Measurements from ENCODE around the gene LORICRIN.

LORICRIN gene

DNA sequence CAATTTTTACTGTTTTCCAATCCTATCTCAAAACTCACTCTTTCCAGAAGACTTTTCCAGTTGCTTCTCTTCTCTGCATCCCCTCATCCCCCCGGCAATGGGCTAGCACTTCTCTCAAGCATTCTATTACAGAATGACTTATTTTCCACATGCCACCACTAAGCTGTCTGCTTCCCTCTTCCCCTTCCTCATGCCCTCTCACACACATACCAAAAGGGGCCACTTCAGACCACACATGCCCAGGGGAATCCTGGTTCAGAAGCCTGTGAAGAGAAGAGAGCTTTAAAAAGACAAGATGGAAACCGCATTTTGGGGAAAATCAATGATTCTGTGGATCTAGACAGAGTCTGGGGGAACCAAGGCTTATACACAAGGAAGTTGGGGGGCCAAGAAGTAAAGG, 8.4 kb upstream of the LORICRIN start:
- DNase-seq, result no peak

DNA sequence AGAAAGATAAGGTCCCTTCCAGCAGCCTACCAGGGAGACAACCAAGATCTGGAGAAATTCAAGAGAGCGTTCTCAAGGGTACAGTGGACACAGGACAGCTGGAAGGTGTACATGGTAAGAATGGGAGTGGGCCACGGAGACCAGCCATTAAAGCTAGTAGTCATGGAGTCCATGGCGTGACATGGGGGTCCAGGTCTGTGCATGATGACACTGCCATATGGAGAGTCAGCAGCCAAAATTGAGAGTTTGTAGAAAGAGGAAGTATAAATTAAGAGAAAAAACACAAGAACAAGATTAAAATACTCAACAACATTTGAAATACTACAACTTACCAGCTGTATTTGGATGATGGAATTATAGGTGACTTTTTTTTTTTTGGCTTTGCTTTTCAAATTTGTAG, 7.9 kb upstream of the LORICRIN start:
- no peak for DNase-seq

DNA sequence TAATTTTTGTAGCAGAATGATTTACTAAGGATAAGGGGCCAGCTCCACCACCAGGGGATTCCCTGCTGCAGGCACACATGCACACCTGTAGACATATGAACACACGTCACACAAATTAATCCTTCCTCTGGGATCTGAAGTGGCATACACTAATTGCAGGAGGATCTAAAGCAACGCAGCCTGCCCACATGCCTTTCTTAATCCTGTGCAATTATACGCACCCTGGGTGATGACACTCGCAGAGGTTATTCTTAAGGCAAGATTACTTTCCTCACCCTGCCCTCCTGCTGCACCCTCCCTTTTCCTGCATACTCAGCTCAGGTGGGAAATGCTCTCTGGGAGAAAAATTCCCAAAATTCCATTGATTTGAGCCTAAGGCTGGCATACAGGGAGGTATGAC, 7.5 kb upstream of the LORICRIN start:
- no peak for DNase-seq

DNA sequence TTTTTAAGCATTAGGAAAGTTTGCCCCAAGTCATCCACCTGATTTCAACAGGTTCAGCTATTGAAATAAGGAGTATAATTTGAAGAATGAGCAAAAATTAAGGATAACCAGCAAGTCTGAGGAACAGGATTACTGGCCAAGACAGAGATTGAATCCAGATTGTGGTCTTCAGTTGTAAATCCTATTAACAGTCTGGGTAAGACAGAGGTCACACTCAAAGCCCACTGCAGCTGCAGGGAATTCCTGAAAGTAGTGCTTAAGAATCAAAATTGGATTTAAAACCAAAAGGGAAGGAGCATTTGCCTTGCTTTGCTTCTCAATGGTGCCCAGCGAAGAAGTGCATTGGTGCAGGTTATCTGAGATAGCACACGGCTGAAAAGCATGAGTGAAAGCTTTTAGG, 6.4 kb upstream of the LORICRIN start:
- DNase-seq, result no peak

DNA sequence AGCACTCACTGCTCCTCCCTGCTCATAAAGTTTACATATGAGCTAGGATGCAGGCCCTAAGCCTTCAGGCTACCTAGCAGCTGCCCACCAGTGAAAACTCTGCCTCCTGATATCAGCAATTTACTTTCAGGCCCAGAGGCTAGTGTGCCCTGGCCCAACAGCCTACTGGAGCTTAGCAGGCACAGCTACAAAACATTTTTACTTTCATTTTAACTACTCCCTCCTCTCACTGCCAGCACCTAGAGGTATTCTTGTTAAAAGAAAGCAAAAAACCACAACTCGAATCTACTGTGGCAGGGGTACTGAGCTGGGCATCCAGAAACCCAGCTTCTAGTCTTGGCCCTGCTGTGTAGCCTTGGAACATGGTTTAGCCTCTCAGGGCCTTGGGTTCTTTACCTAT, 5.8 kb upstream of the LORICRIN start:
- DNase-seq, result no peak

DNA sequence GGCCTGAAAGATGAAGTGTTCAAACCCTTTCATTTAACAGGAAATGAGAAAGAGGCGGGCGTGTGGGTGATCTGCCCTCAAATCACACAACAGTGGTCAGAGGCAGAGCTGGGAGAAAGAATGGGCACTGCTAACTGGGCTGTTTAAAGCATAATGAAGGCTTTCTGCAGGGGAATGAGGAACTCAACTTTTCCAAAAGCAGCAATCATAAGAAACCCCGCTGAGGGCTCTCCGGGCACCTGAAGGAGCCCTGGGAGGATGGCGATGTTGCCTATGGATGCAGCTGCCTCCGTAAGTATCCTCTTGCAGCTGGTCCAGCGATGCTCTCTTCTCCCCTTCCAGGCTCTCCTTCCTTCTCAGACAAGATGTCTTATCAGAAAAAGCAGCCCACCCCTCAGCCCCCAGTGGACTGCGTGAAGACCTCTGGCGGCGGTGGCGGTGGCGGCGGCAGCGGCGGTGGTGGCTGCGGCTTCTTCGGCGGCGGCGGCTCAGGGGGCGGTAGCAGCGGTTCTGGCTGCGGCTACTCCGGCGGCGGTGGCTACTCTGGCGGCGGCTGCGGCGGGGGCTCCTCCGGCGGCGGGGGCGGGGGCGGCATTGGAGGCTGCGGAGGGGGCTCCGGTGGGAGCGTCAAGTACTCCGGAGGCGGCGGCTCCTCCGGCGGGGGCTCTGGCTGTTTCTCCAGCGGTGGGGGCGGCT, 1.2 kb downstream of the LORICRIN start:
- no peak for DNase-seq

DNA sequence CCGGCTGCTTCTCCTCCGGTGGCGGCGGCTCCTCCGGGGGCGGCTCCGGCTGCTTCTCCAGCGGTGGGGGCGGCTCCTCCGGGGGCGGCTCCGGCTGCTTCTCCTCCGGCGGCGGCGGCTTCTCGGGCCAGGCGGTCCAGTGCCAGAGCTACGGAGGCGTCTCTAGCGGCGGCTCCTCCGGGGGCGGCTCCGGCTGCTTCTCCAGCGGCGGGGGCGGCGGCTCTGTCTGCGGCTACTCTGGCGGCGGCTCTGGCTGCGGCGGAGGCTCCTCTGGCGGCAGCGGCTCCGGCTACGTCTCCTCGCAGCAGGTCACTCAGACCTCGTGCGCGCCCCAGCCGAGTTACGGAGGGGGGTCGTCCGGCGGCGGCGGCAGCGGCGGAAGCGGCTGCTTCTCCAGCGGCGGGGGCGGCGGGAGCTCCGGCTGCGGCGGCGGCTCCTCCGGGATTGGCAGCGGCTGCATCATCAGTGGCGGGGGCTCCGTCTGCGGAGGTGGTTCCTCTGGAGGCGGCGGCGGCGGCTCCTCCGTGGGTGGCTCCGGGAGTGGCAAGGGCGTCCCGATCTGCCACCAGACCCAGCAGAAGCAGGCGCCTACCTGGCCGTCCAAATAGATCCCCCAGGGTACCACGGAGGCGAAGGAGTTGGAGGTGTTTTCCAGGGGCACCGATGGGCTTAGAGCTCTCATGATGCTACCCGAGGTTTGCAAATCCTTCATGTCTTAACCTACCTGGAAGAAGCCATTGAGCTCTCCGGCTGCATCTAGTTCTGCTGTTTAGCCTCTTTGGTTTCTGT, 2.0 kb downstream of the LORICRIN start:
- peak; percentile 4 for DNase-seq

DNA sequence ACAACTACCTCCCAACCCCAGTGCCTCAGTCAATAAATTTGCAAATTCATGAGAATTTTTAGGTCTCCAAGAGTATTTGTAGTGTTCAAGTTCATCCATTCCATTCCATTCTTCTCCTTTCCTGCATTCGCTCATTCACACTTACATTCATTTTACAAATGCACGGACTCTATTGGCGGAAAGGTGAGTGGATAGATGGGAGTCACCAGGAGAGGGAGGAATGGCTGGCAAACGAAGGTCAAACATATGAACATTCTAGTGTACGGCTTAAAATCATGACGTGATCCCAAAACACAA, 2.5 kb downstream of the LORICRIN start:
- no peak for DNase-seq

DNA sequence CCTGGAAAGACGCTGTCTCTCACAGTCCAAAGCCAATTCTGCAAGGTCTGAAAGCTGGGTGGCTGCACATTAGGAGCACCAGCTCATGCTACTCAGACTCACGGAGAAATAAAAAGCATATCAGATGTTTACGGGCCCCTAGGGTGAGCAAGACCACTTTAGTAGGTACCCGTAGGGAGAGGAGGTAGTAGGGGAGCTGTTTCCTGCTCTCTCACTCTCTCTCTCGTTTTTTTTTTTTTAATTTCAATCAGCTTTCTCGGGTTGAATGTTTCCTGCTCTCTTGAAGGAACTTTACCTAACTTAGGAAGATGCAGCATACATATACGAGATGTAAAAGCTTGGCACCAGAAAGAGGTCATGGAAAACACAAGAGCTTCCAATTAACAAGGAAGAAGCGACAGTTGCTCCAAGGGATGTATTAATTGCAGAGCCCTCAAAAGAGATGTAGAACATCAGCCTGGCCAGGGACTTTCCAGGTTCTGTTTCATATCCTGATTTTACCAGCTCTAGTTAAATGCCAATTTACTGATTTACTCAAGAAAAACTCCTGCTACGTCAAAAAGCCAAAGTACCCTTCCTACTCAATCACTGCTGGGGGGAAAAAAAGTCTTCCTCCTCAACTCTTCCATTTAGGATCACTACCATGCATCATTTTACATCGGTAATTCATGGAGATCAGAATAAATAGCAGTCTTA, 3.1 kb downstream of the LORICRIN start:
- DNase-seq, result no peak

DNA sequence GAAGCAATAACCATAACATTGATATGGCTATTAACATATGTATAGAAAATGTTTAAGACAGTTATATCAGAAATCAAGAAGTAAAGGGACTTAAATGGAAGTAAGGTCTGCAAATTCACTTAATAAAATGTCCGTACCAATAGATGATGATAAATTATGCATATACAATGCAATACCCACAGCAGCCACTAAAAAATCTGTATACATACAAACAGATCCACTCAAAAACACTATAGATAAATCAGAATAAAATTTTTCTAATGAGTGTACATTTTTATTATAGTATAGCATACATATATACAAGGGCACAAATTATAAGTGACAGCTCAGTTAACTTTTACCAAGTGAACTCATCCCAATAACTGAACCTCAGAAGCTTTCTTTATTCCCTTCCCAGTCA, 6.0 kb downstream of the LORICRIN start:
- DNase-seq, result no peak

DNA sequence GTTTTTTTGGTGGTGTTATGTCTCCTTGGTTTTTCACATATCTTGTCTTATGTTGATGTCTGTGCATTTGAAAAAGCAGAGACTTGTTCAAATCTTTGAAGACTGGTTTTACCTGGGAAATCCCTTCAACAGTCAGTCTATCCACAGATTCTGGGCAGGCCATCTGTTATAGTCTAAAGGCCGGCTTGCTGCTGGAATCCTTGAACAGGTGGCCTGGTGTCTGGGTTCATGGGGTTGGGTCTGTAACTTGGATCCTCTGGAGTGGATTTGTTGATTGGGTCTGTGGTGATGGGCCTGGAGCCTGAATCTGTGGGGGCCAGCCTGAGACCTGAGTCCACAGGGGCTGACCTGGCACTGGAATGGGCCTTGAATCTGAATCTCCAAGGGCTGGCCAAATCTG, 12.2 kb downstream of the LORICRIN start:
- no peak for DNase-seq

DNA sequence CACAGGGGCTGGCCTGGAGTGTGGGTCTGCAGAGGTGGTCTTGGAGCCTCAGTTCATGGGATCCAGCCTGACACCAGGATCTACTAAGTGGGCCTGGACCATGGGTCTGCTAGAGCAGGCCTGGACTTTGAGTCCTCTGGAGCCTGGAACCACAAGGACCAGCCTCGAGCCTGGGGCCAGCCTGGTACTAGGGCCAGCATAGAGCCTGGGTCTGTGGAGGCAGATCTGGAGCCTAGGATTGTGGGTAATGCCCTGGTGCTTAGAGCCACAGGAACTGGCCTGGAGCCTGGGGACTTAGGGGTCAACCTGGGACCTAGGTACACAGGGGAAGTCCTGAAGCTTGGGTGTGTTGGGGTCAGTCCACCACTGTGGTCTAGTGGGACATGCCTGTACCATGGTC, 12.7 kb downstream of the LORICRIN start:
- no peak for DNase-seq

DNA sequence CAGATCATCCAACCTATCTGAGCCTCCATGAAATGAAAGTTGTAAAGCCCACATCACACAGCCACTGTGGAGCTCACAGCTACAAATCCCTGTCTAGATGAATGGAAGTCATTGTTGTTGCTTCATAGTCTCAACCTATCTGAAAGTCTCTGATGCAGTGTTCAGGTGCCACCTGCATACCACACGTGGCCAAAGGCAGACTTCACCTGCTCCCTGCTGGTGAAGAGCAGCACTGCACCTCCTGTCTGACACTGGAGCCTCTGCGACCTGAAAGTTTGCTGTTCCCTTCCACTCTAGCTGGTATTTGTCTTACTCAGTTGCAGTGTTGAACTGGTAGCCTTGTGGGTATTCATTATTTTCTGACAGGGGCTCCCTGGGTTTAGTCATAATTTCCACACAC, 18.4 kb downstream of the LORICRIN start:
- no peak for DNase-seq

DNA sequence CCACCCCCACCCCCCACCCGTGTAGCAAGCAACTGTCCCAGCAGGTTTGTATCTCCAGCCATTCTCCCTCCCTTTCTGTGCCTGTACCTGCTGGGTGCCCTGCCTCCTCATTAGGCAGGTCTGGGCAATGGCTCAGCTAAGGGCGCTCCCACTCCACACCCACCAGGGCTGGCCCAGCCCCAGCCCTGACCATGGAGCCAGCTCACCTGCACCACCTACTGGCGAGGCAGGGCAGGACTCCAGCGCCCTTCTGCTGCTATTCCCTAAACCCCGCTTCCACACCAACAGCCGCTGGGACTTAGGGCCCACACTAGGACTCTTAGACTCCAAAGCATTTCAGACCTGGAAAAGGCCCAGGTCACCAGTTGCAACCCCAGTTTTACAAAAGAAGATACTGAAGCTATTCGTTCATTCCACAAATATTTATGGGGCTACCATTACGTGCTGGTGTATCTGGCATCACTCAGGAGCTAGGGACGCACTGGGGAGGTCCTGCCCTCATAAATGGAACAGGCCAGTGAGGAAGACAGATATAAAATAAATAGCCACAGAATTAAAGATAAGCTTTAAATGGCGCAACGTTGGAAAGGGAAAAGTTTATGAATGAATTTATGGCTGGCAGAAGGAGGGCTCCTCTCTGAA, 29.3 kb downstream of the LORICRIN start:
- no peak for DNase-seq

DNA sequence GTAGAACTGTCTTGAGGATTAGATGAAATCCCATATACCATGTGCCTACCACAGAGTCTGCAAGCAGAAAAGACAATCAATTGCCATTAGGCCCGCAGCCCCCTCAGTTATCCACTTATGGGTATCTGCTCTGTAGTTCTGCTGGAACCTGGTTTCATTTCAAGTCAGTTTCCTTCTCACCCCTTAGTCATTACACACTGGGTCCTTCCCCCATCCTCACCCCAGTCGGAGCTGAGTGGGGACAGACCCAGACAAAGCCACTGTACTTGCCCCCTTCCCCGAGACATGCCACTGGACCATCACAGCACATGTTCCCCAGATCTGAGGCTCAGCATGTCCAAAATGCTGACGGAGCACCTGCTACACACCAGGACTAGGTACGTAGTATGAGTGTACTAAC, 32.0 kb downstream of the LORICRIN start:
- no peak for DNase-seq

DNA sequence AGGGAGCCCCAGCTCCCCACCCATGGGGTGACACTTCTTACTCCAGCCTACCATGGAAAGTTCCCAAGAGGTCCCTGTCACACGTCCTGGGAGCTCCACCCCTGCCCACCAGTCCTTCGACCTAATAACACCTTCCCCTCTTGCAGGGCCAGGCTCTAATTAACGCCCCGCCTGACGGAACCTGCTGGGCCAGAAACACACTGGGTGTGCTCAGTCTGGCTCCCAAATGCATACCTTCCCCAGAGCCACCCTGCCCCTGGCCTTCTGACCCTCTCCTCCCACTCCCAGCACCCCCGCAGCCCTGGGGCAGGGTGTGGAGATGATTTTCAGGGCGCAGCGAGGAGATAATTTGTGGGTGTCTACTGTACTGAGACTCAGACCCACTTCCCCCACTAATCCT, 32.7 kb downstream of the LORICRIN start:
- DNase-seq, result no peak

DNA sequence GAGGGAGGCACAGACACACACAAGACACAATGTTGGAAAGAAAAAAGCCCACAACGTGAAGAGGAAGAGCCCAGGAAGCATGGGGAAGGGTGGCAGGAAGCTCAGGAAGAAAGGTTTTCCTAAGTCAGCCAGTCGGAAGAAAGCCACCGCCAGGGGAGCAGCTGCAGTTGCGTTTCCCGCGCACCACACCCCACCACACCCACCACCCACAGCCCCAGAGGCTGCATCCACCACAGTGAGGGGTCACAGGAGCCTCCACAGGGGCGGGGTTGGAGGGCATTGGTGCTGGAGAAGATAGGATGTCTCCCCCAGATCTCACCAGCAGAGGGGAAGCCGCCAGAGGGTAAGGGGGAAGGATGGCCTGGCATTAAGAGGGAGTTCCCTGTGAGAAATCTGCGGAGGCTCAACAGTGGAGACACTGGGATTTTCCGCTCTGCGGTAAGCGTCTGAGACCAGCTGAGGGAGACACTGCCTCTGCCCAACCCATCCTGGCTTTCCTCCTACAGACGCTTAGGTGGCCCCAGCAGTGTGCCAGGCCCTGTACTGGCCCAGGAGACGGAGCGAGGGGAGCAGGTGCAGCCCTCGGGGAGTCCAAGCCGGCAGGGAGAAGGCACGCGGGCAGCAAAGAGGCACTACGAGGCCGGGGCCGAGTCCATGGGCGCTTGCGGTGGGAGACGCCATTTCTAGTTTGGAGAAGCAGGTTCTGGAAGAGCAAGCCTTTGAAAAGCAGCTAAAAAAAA, 33.4 kb downstream of the LORICRIN start:
- DNase-seq, result no peak

DNA sequence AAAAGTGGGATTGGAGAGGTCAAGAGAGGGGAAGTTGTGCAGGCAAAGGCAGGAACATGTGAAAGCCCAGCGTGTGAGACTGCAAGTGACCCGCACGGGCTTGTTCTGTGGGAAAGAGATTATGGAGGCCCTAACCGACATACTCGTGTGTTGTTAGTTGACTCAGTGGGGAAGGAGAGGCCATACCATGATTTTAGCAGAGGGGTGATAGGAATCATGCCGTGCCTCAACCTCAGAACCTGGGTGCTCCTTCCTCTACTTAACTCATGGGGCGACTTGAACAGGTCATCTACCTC, 33.9 kb downstream of the LORICRIN start:
- DNase-seq, result no peak

DNA sequence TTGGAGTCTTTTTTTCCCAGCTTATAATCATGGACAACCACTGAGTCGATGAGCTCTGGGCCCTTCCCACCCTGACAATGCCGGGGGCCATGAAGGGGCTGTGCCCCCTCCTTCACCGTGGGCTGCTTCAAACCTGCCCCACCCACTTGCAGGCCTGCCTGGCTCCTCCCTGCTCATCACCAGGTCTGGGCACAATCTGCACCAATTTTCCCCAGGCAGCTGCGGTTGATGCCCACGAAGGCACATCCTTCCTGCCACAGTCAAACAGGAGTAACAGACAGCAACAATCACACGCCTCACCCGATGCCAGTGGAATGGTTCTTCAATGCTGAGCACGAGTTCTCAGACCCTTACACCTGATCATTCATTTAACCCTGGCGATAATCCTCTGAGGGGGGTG, 34.4 kb downstream of the LORICRIN start:
- DNase-seq, result no peak

DNA sequence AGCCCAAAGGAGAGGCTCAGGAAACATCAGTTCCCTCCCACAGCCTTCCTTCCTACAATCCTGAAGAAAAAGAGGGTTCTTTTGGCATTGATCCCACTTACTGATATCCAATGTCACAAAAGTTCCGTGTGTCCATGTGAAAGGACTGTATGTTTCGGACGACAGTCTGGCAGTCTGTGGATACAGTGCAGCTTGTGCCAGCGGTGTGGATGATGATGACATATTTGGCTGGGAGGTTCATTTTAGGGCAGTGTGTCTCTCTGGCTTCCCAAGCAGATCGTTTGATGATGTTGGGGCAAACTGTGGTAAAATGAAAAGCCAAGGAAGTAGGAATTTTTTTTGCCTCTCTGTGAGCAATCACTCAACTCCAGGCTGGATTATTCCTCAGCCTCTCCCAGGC, 42.8 kb downstream of the LORICRIN start:
- no peak for DNase-seq

DNA sequence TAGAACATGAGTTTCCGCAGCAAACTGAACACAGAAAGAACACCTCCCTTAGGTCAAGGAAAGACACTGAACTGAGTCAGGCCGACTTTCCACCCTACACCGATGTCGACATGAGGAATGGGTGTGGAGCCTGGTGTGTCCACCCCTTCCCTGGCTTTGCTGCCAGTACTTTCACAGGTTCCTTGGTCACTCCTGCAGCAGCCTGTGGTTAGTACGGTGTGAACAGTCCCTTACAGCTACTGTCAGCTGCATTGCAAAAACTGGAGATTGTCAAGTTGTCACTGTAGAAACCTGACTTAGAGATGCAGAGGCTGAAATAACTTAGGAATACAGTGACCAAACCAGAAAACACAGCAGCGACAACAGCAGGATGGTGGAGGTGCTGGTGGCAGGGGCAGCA, 46.2 kb downstream of the LORICRIN start:
- no peak for DNase-seq

DNA sequence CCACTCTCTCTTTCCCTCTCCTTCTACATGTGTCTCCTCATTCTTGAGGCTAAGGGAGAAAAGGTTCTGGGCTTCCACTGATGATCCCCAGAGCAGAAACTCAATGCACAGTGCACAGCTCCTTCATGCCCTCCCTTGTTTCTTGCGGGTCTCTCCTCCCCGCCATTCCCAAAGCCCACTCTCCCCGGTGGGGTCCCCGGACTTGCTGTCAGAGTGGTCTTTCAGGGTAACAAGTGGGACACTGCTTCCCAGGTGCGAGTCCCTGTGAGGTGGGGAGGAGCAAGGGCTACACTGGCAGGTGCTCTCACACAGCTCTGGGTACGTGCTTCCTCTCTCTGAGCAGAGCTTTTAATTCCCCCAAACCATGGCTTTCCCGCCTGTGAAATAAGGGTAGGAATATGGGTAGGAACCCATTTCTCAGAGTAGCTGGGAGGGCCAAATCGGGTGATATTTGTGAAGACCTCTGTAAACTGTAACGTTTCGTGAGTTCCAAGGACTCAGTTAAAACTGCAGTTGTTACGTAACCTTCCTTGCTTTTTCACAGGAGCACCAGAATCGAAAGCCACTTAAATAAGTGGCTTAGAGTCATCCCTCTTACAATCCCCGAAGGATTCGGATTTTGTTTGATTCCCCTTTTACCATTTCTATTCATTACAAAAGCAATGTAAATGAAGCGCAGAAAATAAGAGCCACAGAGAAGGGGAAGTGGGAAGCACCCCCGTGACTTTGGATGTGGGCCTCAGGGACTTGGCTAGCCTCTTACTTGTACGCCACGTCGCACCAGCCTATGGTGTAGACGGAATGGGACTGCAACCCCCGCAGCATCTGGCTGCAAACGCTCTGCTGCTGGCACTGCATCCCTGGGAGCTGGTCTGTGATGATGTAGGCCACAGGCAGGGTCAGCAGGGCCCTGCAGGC, 47.1 kb downstream of the LORICRIN start:
- no peak for DNase-seq
